IMR-90 (cell line): Measurements from ENCODE around the gene ACOT2. TPM values are rescaled to one million over a fixed set of nuclear protein-coding genes. Genes with fewer than 3 reads are reported as not detected.
A peak's percentile ranks its signal among the peaks of the same experiment; 100 is the strongest.

ENCODE experiments used
- ATAC-seq: fragments of 200-7000 bp; cut with Tn5 transposase; 2 replicates; pipeline ENCODE4 v1.9.1; 2020; ENCODE audit warnings: low read depth, mild to moderate bottlenecking, moderate library complexity
- BruUV-seq: library from RNA; stranded (reverse); fragments of 400-500 nt; replicated peaks from 2 replicates; lab custom pipeline; 2021; lab: Mats Ljungman, UMichigan
- CTCF ChIA-PET: fragments of 300-600 bp; formaldehyde crosslinking; extraction: SDS; loops from one replicate; lab custom pipeline; 2021; ENCODE audit warnings: antibody characterized with exemption; lab: Yijun Ruan, JAX
- POLR2A ChIA-PET: fragments of 300-600 bp; sonication (Branson Sonifier 250); formaldehyde crosslinking; loops from one replicate; lab custom pipeline; 2022; ENCODE audit warnings: antibody characterized with exemption; ENCODE audit not compliant: unreplicated experiment; lab: Charles Lee
- DNase-seq: peaks from one replicate; pipeline ENCODE4 v3.0.0; 2013
- H2AFZ ChIP-seq: replicated peaks from 2 replicates; pipeline ENCODE3; 2013; ENCODE audit warnings: low read length, mild to moderate bottlenecking; ENCODE audit not compliant: poor library complexity
- H2AK5ac ChIP-seq: 2 replicates; pipeline ENCODE4 v1.6.1; 2013; ENCODE audit warnings: low read depth, low read length, inconsistent platforms
- H2AK9ac ChIP-seq: replicated peaks from 2 replicates; pipeline ENCODE3; 2013; ENCODE audit warnings: mild to moderate bottlenecking, low read depth, low read length, moderate library complexity; ENCODE audit not compliant: poor library complexity
- H2BK120ac ChIP-seq: 2 replicates; pipeline ENCODE4 v1.6.1; 2013; ENCODE audit warnings: low read depth, low read length, inconsistent platforms
- H2BK15ac ChIP-seq: 3 replicates; pipeline ENCODE4 v1.6.1; 2013; ENCODE audit warnings: low read depth, low read length, inconsistent platforms
- H2BK20ac ChIP-seq: 2 replicates; pipeline ENCODE4 v1.6.1; 2013; ENCODE audit warnings: low read depth, mild to moderate bottlenecking, inconsistent platforms, low read length, moderate library complexity
- H2BK5ac ChIP-seq: 2 replicates; pipeline ENCODE4 v1.6.1; 2013; ENCODE audit warnings: mild to moderate bottlenecking, low read depth, low read length, inconsistent platforms; ENCODE audit not compliant: poor library complexity, severe bottlenecking
- H3K14ac ChIP-seq: replicated peaks from 2 replicates; pipeline ENCODE4 v1.6.1; 2013; ENCODE audit warnings: low read depth, low read length, inconsistent platforms
- H3K18ac ChIP-seq: 2 replicates; pipeline ENCODE4 v1.6.1; 2013; ENCODE audit warnings: low read depth, low read length, control low read depth
- H3K23ac ChIP-seq: 2 replicates; pipeline ENCODE4 v1.6.1; 2013; ENCODE audit warnings: low read depth, low read length, inconsistent platforms
- H3K27ac ChIP-seq: 2 replicates; pipeline ENCODE4 v1.5.1; 2013; ENCODE audit warnings: mild to moderate bottlenecking, control low read depth, low read length; ENCODE audit not compliant: insufficient read depth
- H3K27me3 ChIP-seq: 2 replicates; pipeline ENCODE4 v1.6.1; 2013; ENCODE audit warnings: low read length; ENCODE audit not compliant: control insufficient read depth, insufficient read depth
- H3K36me3 ChIP-seq: 2 replicates; pipeline ENCODE4 v1.6.1; 2013; ENCODE audit warnings: low read length, mixed read lengths; ENCODE audit not compliant: control insufficient read depth, insufficient read depth
- H3K4ac ChIP-seq: 2 replicates; pipeline ENCODE4 v1.6.1; 2013; ENCODE audit warnings: low read depth, low read length, inconsistent platforms
- H3K4me1 ChIP-seq: 2 replicates; pipeline ENCODE4 v1.6.1; 2013; ENCODE audit warnings: low read length, mixed read lengths; ENCODE audit not compliant: control insufficient read depth, insufficient read depth
- H3K4me2 ChIP-seq: 2 replicates; pipeline ENCODE4 v1.6.1; 2013; ENCODE audit warnings: low read depth, mild to moderate bottlenecking, control low read depth, low read length, moderate library complexity
- H3K4me3 ChIP-seq: 2 replicates; pipeline ENCODE4 v1.5.1; 2013; ENCODE audit warnings: low read depth, mild to moderate bottlenecking, control low read depth, low read length, moderate library complexity; ENCODE audit not compliant: insufficient read depth
- H3K56ac ChIP-seq: 2 replicates; pipeline ENCODE4 v1.6.1; 2013; ENCODE audit warnings: low read length, inconsistent platforms; ENCODE audit not compliant: insufficient read depth; ENCODE audit errors: extremely low read depth
- H3K79me1 ChIP-seq, 2 experiments: 2 replicates each; pipeline ENCODE4 v1.6.1; 2013; ENCODE audit warnings: low read length in 2 of 2, inconsistent platforms in 1 of 2, low read depth in 1 of 2
- H3K9ac ChIP-seq: 2 replicates; pipeline ENCODE4 v1.6.1; 2013; ENCODE audit warnings: low read depth, low read length, control low read depth
- H3K9me1 ChIP-seq: 2 replicates; pipeline ENCODE4 v1.6.1; 2013; ENCODE audit warnings: low read length, inconsistent platforms; ENCODE audit not compliant: insufficient read depth
- H3K9me3 ChIP-seq: 2 replicates; pipeline ENCODE4 v1.6.1; 2013; ENCODE audit warnings: low read length; ENCODE audit not compliant: control insufficient read depth, insufficient read depth
- H4K20me1 ChIP-seq: 2 replicates; pipeline ENCODE4 v1.6.1; 2013; ENCODE audit warnings: low read length, inconsistent platforms; ENCODE audit not compliant: insufficient read depth
- H4K5ac ChIP-seq: 2 replicates; pipeline ENCODE4 v1.6.1; 2013; ENCODE audit warnings: mild to moderate bottlenecking, low read depth, low read length, control low read depth
- H4K8ac ChIP-seq, 2 experiments: 2 replicates each; pipeline ENCODE4 v1.6.1; 2013; ENCODE audit warnings: low read depth in 2 of 2, low read length in 2 of 2, control low read depth in 1 of 2, inconsistent platforms in 1 of 2
- H4K91ac ChIP-seq: 2 replicates; pipeline ENCODE4 v1.6.1; 2013; ENCODE audit warnings: low read depth, low read length, inconsistent platforms; ENCODE audit not compliant: insufficient read depth
- FOS ChIP-seq: fragments of 150-350 bp; IDR thresholded peaks from 2 replicates; pipeline ENCODE4 v1.6.1; 2016; ENCODE audit warnings: low read depth, low read length
- NFE2L2 ChIP-seq: fragments of 150-350 bp; IDR thresholded peaks from 2 replicates; pipeline ENCODE4 v1.6.1; 2016; ENCODE audit warnings: low read depth, mild to moderate bottlenecking, low read length
- RFX5 ChIP-seq: IDR thresholded peaks from 2 replicates; pipeline ENCODE4 v1.8.0; 2012; ENCODE audit warnings: low read depth, mild to moderate bottlenecking, low read length, moderate library complexity
- WGBS, 2 experiments: methylation state at CpG; one replicate each; pipeline versions ENCODE4 v1.1.5 to v1.1.7; 2013; ENCODE audit warnings: missing lambda C conversion rate in 2 of 2; ENCODE audit not compliant: insufficient read length in 1 of 2; ENCODE audit errors: extremely low coverage in 2 of 2; 5-methylcytosine and 5-hydroxymethylcytosine counted together
- dilution Hi-C: fragments of 300-500 bp; cut with HindIII; formaldehyde crosslinking; loops from one replicate; pipeline ENCODE4 v1.14.3; 2018; ENCODE audit warnings: low sequenced_read_pairs; ENCODE audit not compliant: unreplicated experiment
- in situ Hi-C: fragments of 300-500 bp; cut with MboI; formaldehyde crosslinking; loops from 3 replicates; pipeline ENCODE4 v1.14.3; 2019; ENCODE audit warnings: low sequenced_read_pairs, inconsistent platforms, mixed read lengths
- intact Hi-C: fragments of 100-400 bp; cut with micrococcal nuclease; formaldehyde crosslinking; loops from 2 replicates; pipeline ENCODE4 v1.10.0; 2022
- polyA plus RNA-seq, 3 experiments: library from polyadenylated mRNA; depleted of rRNA; stranded (reverse); fragments of >200 nt; gene quantifications; 2 replicates each; pipeline ENCODE4 v1.2.3, GENCODE V29; 2012; ENCODE audit warnings: low replicate concordance in 1 of 3
- total RNA-seq: library from RNA; depleted of rRNA; stranded (reverse); fragments of >200 nt; gene quantifications from 2 replicates; pipeline ENCODE4 v1.2.3, GENCODE V29; 2012

Gene ACOT2
- total and polyA plus RNA-seq, 2 of the 4 experiments (the other 2 are of a cell fraction): 24.7 to 33.1 TPM

DNA sequence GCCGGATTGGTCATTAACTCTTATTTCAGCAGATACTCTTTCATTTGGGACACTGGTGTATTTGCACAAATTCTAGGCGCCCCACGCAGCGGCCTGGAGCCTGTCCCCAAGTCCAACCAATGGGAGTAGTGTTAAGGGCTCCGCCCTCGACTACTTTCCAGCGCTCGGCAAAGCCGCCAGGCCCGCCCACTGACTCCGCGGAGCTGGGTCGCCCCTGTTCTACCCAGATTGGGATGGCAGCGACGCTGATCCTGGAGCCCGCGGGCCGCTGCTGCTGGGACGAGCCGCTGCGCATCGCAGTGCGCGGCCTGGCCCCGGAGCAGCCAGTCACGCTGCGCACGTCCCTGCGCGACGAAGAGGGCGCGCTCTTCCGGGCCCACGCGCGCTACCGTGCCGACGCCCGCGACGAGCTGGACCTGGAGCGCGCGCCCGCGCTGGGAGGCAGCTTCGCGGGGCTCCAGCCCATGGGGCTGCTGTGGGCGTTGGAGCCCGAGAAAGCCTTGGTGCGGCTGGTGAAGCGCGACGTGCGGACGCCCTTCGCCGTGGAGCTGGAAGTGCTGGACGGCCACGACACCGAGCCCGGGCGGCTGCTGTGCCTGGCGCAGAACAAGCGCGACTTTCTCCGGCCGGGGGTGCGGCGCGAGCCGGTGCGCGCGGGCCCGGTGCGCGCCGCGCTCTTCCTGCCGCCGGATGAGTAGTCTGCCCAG, 43.5 kb downstream of the ACOT2 start, which contains the start of gene ACOT6:
ACOT6 (plus strand) TSS at position 179 of the 707 bp plus-strand sequence; CDS start at position 234, 55 bp downstream.
- Histone ChIP-seq H4K8ac (peak within 1 kb of the TSS; percentile 61 to 83; a peak in 3 of 4 replicates), H3K27me3 (0 out of 2 replicates have a peak, but pooled peaks cover 3% of the 10 kb centered on the region), H2BK15ac (no peak within 1 kb of the TSS)

More for the DNA sequence above, 43.5 kb downstream of the ACOT2 start, which contains the start of gene ACOT6:
- H3K36me3 ChIP-seq: no peaks in the 10 kb centered on the region
- no peaks in the 10 kb centered on the region for H3K4me1 ChIP-seq
- peak; percentile 64 for DNase-seq
- no peaks in the 10 kb centered on the region; the same call in 1 of the 2 replicates for H3K9me3 ChIP-seq
- 0 out of 2 replicates have a peak within 1 kb of the TSS, but pooled peaks have one; percentile 66 for H3K23ac ChIP-seq
- peak within 1 kb of the TSS; percentile 69 for H2BK5ac ChIP-seq
- no peak within 1 kb of the TSS for H2BK20ac ChIP-seq
- H2AK5ac ChIP-seq: no peak within 1 kb of the TSS
- intact Hi-C loops: loop anchor here (5.0 kb wide), 1 partner anchor 120 kb away; the partner anchor contains the start of gene RIOX1
- dilution Hi-C loops: no loop called here
- peak within 1 kb of the TSS; percentile 63 for H3K27ac ChIP-seq
- H3K79me1 ChIP-seq: no peaks in the 10 kb centered on the region
- H3K9ac ChIP-seq: peak within 1 kb of the TSS; percentile 71
- peak within 1 kb of the TSS; percentile 93 for H2AFZ ChIP-seq
- no peak within 1 kb of the TSS for H3K56ac ChIP-seq
- no TSS peak for BruUV-seq
- H3K18ac ChIP-seq: peak within 1 kb of the TSS; percentile 42; the same call in 1 of the 2 replicates
- peak within 1 kb of the TSS; percentile 85 for H2AK9ac ChIP-seq
- ChIA-PET CTCF (no interaction called here), POLR2A (no interaction called here)
- no peak within 1 kb of the TSS; the same call in 1 of the 2 replicates for H3K14ac ChIP-seq
- peak within 1 kb of the TSS; percentile 65 for H4K5ac ChIP-seq
- peak within 1 kb of the TSS; percentile 77 for H3K4me2 ChIP-seq
- in situ Hi-C loops: no loop called here
- H3K9me1 ChIP-seq: no peaks in the 10 kb centered on the region
- no peaks in the 10 kb centered on the region for H4K20me1 ChIP-seq
- H3K4me3 ChIP-seq: peak within 1 kb of the TSS; percentile 77
- WGBS, 2 experiments: 2% methylated on average over 67 of the region's 84 CpGs; no CpG with 5 or more reads in 1 of the 2 experiments
- TF ChIP-seq FOS (no peak), NFE2L2 (no peak), RFX5 (no peak)
- ATAC-seq: peak; percentile 96
- H4K91ac ChIP-seq: peak within 1 kb of the TSS; percentile 46; the same call in 1 of the 2 replicates
- peak within 1 kb of the TSS; percentile 35; the same call in 1 of the 2 replicates for H2BK120ac ChIP-seq
- H3K4ac ChIP-seq: peak within 1 kb of the TSS; percentile 25
